Right lobe of liver (tissue), 6 donors: Measurements from ENCODE around the gene CLIC6. TPM values are rescaled to one million over a fixed set of nuclear protein-coding genes. Genes with fewer than 3 reads are reported as not detected.

Experiments
- ATAC-seq, 4 donors: fragments of 200-7000 bp; cut with Tn5 transposase; one replicate each; pipeline ENCODE4 v1.9.1; 2020; ENCODE audit warnings: mild to moderate bottlenecking in 4 of 4, moderate library complexity in 4 of 4
- DNase-seq, 3 donors: peaks; one replicate each; pipeline ENCODE4 v3.0.0-alpha.2; 2020
- H3K27ac ChIP-seq, 3 donors: fragments of 200-600 bp; one replicate each; pipeline ENCODE4 v1.8.0; 2022
- H3K27me3 ChIP-seq, 2 donors: fragments of 200-600 bp; one replicate each; pipeline ENCODE4 v1.8.0; 2022
- H3K36me3 ChIP-seq, 4 donors: fragments of 200-600 bp; sonication (generic) in 1 of 4; one replicate each; pipeline versions ENCODE4 v1.5.1 to v1.8.0; 2017 to 2022; ENCODE audit warnings: control low read depth in 1 of 4
- H3K4me1 ChIP-seq, 4 donors: fragments of 200-600 bp; sonication (generic) in 1 of 4; one replicate each; pipeline versions ENCODE4 v1.5.1 to v1.8.0; 2017 to 2022; ENCODE audit warnings: control low read depth in 1 of 4
- H3K4me3 ChIP-seq, 3 donors: fragments of 200-600 bp; one replicate each; pipeline ENCODE4 v1.8.0; 2022
- H3K9me3 ChIP-seq, 4 donors: fragments of 200-600 bp; sonication (generic) in 1 of 4; one replicate each; pipeline versions ENCODE4 v1.5.1 to v1.8.0; 2017 to 2022; ENCODE audit warnings: control low read depth in 1 of 4
- CTCF ChIP-seq, 4 donors: fragments of 200-600 bp in 3 of 4; fragments of 450-650 bp in 1 of 4; IDR thresholded peaks; one replicate each; pipeline versions ENCODE4 v1.5.1 to v1.8.0; 2016 to 2022; ENCODE audit warnings: antibody characterized with exemption in 4 of 4, mild to moderate bottlenecking in 2 of 4
- POLR2A ChIP-seq: fragments of 450-650 bp; IDR thresholded peaks from one replicate; pipeline ENCODE4 v1.6.1; 2017; ENCODE audit warnings: antibody characterized with exemption, mild to moderate bottlenecking
- WGBS: methylation state at CpG from one replicate; pipeline ENCODE4 v1.1.6; 2018; ENCODE audit warnings: low coverage, low lambda C conversion rate; ENCODE audit not compliant: insufficient coverage; ENCODE audit errors: missing lambda C conversion rate; 5-methylcytosine and 5-hydroxymethylcytosine counted together
- intact Hi-C, 2 donors: fragments of 100-400 bp; cut with DNase I; formaldehyde crosslinking; loops; one replicate each; pipeline versions ENCODE4 v1.11.2 to v1.14.1; 2022
- total RNA-seq, 6 experiments: library from RNA; depleted of rRNA in 2 of 6; stranded (reverse); fragments of >200 nt in 2 of 6; fragmentation: NEBNext Ultra II Directional in 3 of 6; extraction: Animal tissue kit (Norgen Biotek cat#: 25700) in 3 of 6; gene quantifications; one replicate each; pipeline versions ENCODE4 v1.1.0 to v1.2.4, GENCODE V29; 2016 to 2023
- donor health status: DM: no; HTN: yes; CAD: no.
- donor health status: DM: no; HTN: no; CAD: no.
- donor health status: DM: no; HTN: no; CAD: no.
- donor health status: DM: no; HTN: yes; CAD: no.
- donor health status: DM: no; HTN: yes; CAD: no.

Gene CLIC6
- total RNA-seq, 6 experiments from 2014 or later: 0.25 to 0.63 (median 0.43) TPM

- TF ChIP-seq POLR2A: no peak
- no peak for TF ChIP-seq CTCF (IDR thresholded peaks at IDR 0.05)
- H3K27ac ChIP-seq: no peak overlapping the region
Measured at GRCh38 chr21:34687745-34688144, 19.0 kb downstream of the CLIC6 start.

GRCh38 chr21:34688145-34688544 is 19.4 kb downstream of the CLIC6 start:
- Histone ChIP-seq H3K4me1 (no peaks in the 10 kb centered on the region), H3K27ac (no peak overlapping the region), H3K27me3 (peaks cover 0 to 7% of the 10 kb centered on the region in 2 donors), H3K4me3 (no peak overlapping the region), H3K9me3 (no peaks in the 10 kb centered on the region), H3K36me3 (no peaks in the 10 kb centered on the region)
- TF ChIP-seq POLR2A (no peak), CTCF (IDR thresholded peaks at IDR 0.05) (peak in 1 of 4 donors; percentile 44)
- DNase-seq: no peak
- ATAC-seq: peak in 1 of 4 donors; percentile 47
- intact Hi-C loops: no loop called here
- 81% methylated on average over 16 of the region's 16 CpGs for WGBS

More at GRCh38 chr21:34687745-34688144, 19.0 kb downstream of the CLIC6 start:
- peaks cover 0 to 6% of the 10 kb centered on the region in 2 donors for H3K27me3 ChIP-seq
- ATAC-seq (no peak), DNase-seq (no peak)
- no peak overlapping the region for H3K4me3 ChIP-seq
- intact Hi-C loops: no loop called here
- no peaks in the 10 kb centered on the region for H3K36me3 ChIP-seq
- H3K9me3 ChIP-seq: no peaks in the 10 kb centered on the region
- H3K4me1 ChIP-seq: no peaks in the 10 kb centered on the region
- 65% methylated on average over 2 of the region's 2 CpGs for WGBS

- intact Hi-C loops: no loop called here
- Histone ChIP-seq H3K4me1 (peaks cover 0 to 3% (median 0%) of the 10 kb centered on the region in 4 donors), H3K27ac (no peak overlapping the region), H3K36me3 (no peaks in the 10 kb centered on the region), H3K27me3 (peaks cover 0 to 7% of the 10 kb centered on the region in 2 donors), H3K9me3 (no peaks in the 10 kb centered on the region), H3K4me3 (no peak overlapping the region)
- ATAC-seq (no peak), DNase-seq (no peak)
- 97% methylated on average over 4 of the region's 5 CpGs for WGBS
- TF ChIP-seq POLR2A (no peak), CTCF (IDR thresholded peaks at IDR 0.05) (no peak)
Measured at GRCh38 chr21:34688715-34689114, 19.9 kb downstream of the CLIC6 start.

- Histone ChIP-seq H3K36me3 (no peaks in the 10 kb centered on the region), H3K27ac (no peak overlapping the region), H3K4me3 (no peak overlapping the region), H3K27me3 (peaks cover 0 to 7% of the 10 kb centered on the region in 2 donors), H3K9me3 (no peaks in the 10 kb centered on the region), H3K4me1 (peaks cover 0 to 3% (median 0%) of the 10 kb centered on the region in 4 donors)
- 71% methylated on average over 7 of the region's 11 CpGs for WGBS
- ATAC-seq (no peak), DNase-seq (no peak)
- intact Hi-C loops: no loop called here
- no peak for TF ChIP-seq POLR2A
Measured at GRCh38 chr21:34690041-34690792, 21.4 kb downstream of the CLIC6 start.

DNA sequence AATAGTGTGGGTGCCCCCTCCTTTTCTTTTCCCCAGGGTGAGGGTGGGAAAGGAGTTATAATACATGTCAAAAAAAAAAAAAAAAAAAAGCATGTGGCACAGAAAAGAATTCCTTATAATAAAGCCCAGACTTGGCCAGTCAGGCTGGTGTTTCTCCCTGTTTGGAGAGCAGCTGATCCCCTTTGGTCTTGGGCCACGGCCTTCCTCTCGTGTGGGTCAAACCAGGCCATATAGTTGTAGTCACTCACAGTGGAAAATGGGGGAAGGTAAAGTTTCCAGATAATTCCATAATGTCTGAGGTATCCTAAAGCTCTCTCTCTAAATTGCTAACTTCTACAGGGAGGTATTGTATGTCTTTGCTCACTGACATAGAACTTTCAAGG is 22.0 kb downstream of the CLIC6 start:
- intact Hi-C loops: no loop called here
- ATAC-seq (no peak), DNase-seq (no peak)
- H3K4me3 ChIP-seq: no peak overlapping the region
- TF ChIP-seq CTCF (IDR thresholded peaks at IDR 0.05) (no peak), POLR2A (no peak)
- peaks cover 0 to 7% of the 10 kb centered on the region in 2 donors for H3K27me3 ChIP-seq
- H3K36me3 ChIP-seq: no peaks in the 10 kb centered on the region
- no peaks in the 10 kb centered on the region for H3K9me3 ChIP-seq
- no peak overlapping the region for H3K27ac ChIP-seq
- WGBS: 20% methylated on average over 1 of the region's 2 CpGs
- H3K4me1 ChIP-seq: peaks cover 0 to 3% (median 0%) of the 10 kb centered on the region in 4 donors
